ENCODE measurements around the gene VWF.

DNA sequence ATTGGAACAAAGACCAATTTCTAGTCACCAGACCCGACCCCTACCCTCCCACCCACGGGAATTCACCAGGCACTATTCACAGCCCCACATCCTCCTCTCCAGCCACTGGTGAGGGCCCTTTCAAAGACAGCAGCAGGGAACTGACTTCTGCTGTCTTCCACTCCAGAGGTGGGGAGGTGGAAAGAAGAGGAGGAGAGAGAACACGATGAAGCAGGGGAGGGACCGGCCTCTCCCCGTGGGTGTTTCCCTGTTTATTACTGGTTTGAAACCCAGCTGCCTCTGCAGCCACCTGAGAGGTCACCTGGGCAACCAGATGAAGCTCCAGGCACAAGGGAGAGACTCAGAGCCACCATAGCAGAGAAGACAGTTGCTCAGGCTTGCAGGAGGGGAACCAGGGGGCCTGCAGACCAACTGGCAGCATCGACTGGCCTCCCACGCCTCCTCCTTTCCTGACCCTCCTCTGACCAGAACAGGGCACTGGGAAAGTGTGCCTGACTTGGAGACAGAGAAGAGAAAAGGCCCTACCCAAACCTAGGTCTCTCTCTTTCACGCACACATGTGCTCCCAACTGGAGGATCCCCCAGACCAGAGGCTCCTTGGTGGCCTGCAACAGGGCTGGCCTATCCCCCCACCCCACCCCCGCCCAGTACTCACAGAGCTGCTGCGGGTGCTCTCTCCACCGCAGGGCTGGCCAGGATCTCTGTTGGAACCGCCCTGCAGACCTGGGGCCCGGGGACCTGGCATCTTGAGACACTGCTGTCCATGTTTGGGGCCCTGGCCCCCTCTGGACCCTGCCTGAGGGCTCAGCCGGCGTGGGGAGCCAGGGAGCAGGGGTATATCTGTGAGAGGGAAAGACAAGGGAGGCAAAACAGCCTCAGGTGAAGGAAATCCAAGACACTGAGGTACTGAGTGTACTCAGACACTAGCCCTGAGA is 202.2 kb downstream of the VWF start:
- TF ChIP-seq, protein P1, sequence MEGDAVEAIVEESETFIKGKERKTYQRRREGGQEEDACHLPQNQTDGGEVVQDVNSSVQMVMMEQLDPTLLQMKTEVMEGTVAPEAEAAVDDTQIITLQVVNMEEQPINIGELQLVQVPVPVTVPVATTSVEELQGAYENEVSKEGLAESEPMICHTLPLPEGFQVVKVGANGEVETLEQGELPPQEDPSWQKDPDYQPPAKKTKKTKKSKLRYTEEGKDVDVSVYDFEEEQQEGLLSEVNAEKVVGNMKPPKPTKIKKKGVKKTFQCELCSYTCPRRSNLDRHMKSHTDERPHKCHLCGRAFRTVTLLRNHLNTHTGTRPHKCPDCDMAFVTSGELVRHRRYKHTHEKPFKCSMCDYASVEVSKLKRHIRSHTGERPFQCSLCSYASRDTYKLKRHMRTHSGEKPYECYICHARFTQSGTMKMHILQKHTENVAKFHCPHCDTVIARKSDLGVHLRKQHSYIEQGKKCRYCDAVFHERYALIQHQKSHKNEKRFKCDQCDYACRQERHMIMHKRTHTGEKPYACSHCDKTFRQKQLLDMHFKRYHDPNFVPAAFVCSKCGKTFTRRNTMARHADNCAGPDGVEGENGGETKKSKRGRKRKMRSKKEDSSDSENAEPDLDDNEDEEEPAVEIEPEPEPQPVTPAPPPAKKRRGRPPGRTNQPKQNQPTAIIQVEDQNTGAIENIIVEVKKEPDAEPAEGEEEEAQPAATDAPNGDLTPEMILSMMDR (IDR thresholded peaks at IDR 0.05), result no peak
- no peak for TF ChIP-seq EZH2 (IDR thresholded peaks at IDR 0.05; ENCODE audit: borderline replicate concordance, insufficient read depth, low read depth, low read length, poor library complexity, severe bottlenecking)
